Heart right ventricle (tissue), 16 donors: Measurements from ENCODE around the gene FAM83D. TPM values are rescaled to one million over a fixed set of nuclear protein-coding genes. Genes with fewer than 3 reads are reported as not detected.
"Not testable (repeated sequence)": the region's sequence is repeated elsewhere in the genome, so short reads cannot be mapped to it uniquely, and the experiment has no call there.

Source experiments
- ATAC-seq, 8 donors: fragments of 200-7000 bp; cut with Tn5 transposase; one replicate each; pipeline ENCODE4 v1.9.1; 2020; ENCODE audit warnings: mild to moderate bottlenecking in 8 of 8, moderate library complexity in 8 of 8, moderate number of reproducible peaks in 1 of 8
- DNase-seq, 2 donors: peaks; one replicate each; pipeline ENCODE4 v3.0.0-alpha.2; 2020
- H3K27ac ChIP-seq, 10 donors: fragments of 200-600 bp; sonication (generic) in 2 of 10; one replicate each; pipeline versions ENCODE4 v1.5.0 to v1.8.0; 2020 to 2022; ENCODE audit warnings: mild to moderate bottlenecking in 3 of 10
- H3K27me3 ChIP-seq, 7 donors: fragments of 200-600 bp; one replicate each; pipeline ENCODE4 v1.8.0; 2021 to 2022; ENCODE audit warnings: mild to moderate bottlenecking in 2 of 7
- H3K36me3 ChIP-seq, 9 donors: fragments of 200-600 bp; sonication (generic) in 1 of 9; one replicate each; pipeline versions ENCODE4 v1.5.0 to v1.8.0; 2020 to 2022; ENCODE audit warnings: mild to moderate bottlenecking in 2 of 9
- H3K4me1 ChIP-seq, 9 donors: fragments of 200-600 bp; sonication (generic) in 1 of 9; one replicate each; pipeline versions ENCODE4 v1.5.0 to v1.8.0; 2020 to 2022; ENCODE audit warnings: mild to moderate bottlenecking in 4 of 9
- H3K4me3 ChIP-seq, 10 donors: fragments of 200-600 bp; sonication (generic) in 2 of 10; one replicate each; pipeline versions ENCODE4 v1.5.0 to v1.8.0; 2020 to 2022; ENCODE audit warnings: mild to moderate bottlenecking in 7 of 10, moderate library complexity in 2 of 10
- H3K9me3 ChIP-seq, 11 donors: fragments of 200-600 bp in 10 of 11; sonication (generic) in 2 of 11; one replicate each; pipeline versions ENCODE4 v1.5.0 to v1.8.0; 2013 to 2022; ENCODE audit warnings: mild to moderate bottlenecking in 2 of 11, control low read depth in 1 of 11, moderate library complexity in 1 of 11
- WGBS, 2 donors: extraction: QIAGEN DNeasy Blood & Tissue Kit; methylation state at CpG; one replicate each; pipeline ENCODE4 v1.1.7; 2013; ENCODE audit warnings: inconsistent platforms in 1 of 2; 5-methylcytosine and 5-hydroxymethylcytosine counted together
- intact Hi-C, 10 donors: fragments of 100-400 bp; cut with DNase I; formaldehyde crosslinking; loops; one replicate each; pipeline versions ENCODE4 v1.11.1 to v1.14.2; 2022
- polyA plus RNA-seq, 2 donors: library from polyadenylated mRNA; stranded (reverse); fragments of 200-250 nt; gene quantifications; one replicate each; pipeline ENCODE4 v1.2.3, GENCODE V29; 2013
- total RNA-seq, 10 donors: library from RNA; stranded (reverse); fragmentation: NEBNext Ultra II Directional in 3 of 10; extraction: Animal tissue kit (Norgen Biotek cat#: 25700) in 3 of 10; gene quantifications; one replicate each; pipeline versions ENCODE4 v1.2.1 to v1.2.4, GENCODE V29; 2021 to 2023
- TF ChIP-seq, protein P1 (sequence below), 9 donors: fragments of 200-600 bp; sonication (generic) in 2 of 9; IDR thresholded peaks; one replicate each; pipeline versions ENCODE4 v1.5.0 to v1.8.0; 2021 to 2022; ENCODE audit warnings: antibody characterized with exemption in 9 of 9, mild to moderate bottlenecking in 5 of 9, moderate library complexity in 1 of 9
- donor health status: Arrhythmogenic right ventricular cardiomyopathy.
- donor health status: ischemic (EF 13 %, LVEDD 7.1; RV severe dilation, severe dysfunction).
- donor health status: healthy with polysubstance abuse.
- donor health status: DM: no; HTN: yes; CAD: no.
- donor health status: DM: no; HTN: no; CAD: no.
- donor health status: ischemic (EF 25% LVEDD 6.9; RV normal size, moderate dysfunction).
- donor health status: ischemic (EF 25% LVEDD 5.7; RV mildly dilated, moderate dysfunction).
- donor health status: healthy.
- donor health status: DM: yes; HTN: yes; CAD: no.
- donor health status: Ischemic cardiomyopathy.
- donor health status: ischemic (EF 35%, LVEDD 5.7; RV mildly dilated, moderate dysfunction).
- donor health status: nonischemic (EF 11% LVEDD 7.7; RV severe dilation, severe dysfunction).
- donor health status: DM: yes; HTN: yes; CAD: no.
- donor health status: PGD.
- donor health status: ischemic (EF 29% LVEDD 5.4; RV normal size, mild dysfunction).
- donor health status: nonischemic (EF 23%, LVEDD 6.1; RV moderate dilation, normal function).

The FAM83D gene
- total and polyA plus RNA-seq, 12 donors: 0.12 to 2.8 (median 0.46) TPM

DNA sequence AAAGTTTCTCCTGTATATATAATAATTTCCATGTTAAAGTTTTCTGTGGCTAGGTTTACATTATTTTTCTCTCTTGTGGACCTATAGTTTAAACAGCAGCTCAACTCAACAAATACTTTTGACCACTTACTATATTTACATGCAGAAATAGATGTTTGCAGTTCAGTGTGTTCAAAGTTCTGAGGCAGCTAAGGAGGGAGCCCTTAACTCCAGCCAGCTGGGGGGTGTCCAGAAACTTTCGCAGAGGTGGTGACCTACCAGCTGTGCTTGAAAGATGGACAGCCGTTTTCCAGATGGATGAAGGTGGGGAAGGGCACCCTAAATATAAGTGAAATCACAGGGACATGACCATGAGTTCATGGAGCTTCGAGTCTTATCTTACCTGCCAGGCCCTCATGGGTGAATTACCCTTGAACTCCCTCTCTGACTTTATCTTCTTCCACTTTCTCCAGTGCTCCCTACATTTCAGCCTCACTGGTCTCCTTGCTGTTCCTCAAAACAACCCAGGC lies 69.4 kb downstream of the FAM83D start:
- Histone ChIP-seq H3K4me3 (no peak overlapping the region), H3K4me1 (no peaks in the 10 kb centered on the region), H3K9me3 (no peaks in the 10 kb centered on the region), H3K27me3 (no peaks in the 10 kb centered on the region), H3K27ac (no peak overlapping the region), H3K36me3 (peaks cover 0 to 97% (median 43%) of the 10 kb centered on the region in 9 donors)
- TF ChIP-seq, protein P1, sequence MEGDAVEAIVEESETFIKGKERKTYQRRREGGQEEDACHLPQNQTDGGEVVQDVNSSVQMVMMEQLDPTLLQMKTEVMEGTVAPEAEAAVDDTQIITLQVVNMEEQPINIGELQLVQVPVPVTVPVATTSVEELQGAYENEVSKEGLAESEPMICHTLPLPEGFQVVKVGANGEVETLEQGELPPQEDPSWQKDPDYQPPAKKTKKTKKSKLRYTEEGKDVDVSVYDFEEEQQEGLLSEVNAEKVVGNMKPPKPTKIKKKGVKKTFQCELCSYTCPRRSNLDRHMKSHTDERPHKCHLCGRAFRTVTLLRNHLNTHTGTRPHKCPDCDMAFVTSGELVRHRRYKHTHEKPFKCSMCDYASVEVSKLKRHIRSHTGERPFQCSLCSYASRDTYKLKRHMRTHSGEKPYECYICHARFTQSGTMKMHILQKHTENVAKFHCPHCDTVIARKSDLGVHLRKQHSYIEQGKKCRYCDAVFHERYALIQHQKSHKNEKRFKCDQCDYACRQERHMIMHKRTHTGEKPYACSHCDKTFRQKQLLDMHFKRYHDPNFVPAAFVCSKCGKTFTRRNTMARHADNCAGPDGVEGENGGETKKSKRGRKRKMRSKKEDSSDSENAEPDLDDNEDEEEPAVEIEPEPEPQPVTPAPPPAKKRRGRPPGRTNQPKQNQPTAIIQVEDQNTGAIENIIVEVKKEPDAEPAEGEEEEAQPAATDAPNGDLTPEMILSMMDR (IDR thresholded peaks at IDR 0.05): no peak
- intact Hi-C loops: no loop called here
- 63 to 85% methylated on average over 3 of the region's 3 CpGs for WGBS, 2 donors
- peak in 1 of 8 donors; percentile 63 for ATAC-seq
- DNase-seq: peak in 1 of 2 donors; percentile 12

DNA sequence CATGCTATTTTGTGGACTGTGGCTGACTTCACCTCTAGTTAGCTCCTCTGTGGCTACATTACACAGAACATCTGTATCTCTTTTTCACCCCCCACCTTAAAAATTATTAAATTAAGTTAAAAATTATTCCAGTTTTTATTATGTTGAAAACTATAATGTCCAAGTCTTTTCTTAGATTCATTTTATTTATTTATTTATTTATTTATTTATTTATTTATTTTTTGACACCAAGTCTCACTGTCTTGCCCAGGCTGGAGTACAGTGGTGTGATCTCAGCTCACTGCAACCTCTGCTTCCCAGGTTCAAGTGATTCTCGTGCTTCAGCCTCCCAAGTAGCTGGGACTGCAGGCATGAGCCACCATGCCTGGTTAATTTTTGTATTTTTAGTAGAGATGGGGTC lies 70.6 kb downstream of the FAM83D start:
- H3K27me3 ChIP-seq, DNase-seq, H3K9me3 ChIP-seq, H3K4me1 ChIP-seq, H3K27ac ChIP-seq, H3K4me3 ChIP-seq, intact Hi-C loops, ATAC-seq: not testable (repeated sequence)
- WGBS, 2 donors: 95 to 100% methylated on average over 1 of the region's 1 CpG
- peaks cover 0 to 97% (median 35%) of the 10 kb centered on the region in 9 donors for H3K36me3 ChIP-seq

DNA sequence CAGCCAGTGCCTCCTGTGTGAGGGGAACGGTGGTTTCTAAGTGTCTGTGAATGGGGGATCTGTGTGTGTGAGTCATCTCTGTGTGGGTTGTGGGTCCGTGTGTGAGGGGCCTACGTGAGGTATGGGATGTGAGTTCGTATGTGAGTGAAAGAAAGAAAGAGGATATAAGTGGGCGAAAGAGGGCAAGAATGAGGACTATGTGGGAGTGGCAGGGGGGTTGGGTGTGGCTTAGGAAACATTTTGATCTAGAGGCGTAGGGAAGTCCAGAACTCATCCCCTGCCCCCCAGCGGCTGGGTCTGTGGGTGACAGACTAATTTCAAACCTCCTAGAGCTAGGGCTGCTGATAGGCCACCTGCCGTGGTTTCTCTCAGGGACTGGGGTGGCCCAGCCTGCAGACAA lies 71.4 kb downstream of the FAM83D start:
- no peaks in the 10 kb centered on the region for H3K9me3 ChIP-seq
- WGBS, 2 donors: 90 to 95% methylated on average over 8 of the region's 8 CpGs
- H3K27ac ChIP-seq: no peak overlapping the region
- ATAC-seq (no peak), DNase-seq (no peak)
- no peak overlapping the region for H3K4me3 ChIP-seq
- peaks cover 0 to 97% (median 36%) of the 10 kb centered on the region in 9 donors for H3K36me3 ChIP-seq
- TF ChIP-seq, protein P1 (IDR thresholded peaks at IDR 0.05): no peak
- intact Hi-C loops: no loop called here
- no peaks in the 10 kb centered on the region for H3K4me1 ChIP-seq
- H3K27me3 ChIP-seq: no peaks in the 10 kb centered on the region

DNA sequence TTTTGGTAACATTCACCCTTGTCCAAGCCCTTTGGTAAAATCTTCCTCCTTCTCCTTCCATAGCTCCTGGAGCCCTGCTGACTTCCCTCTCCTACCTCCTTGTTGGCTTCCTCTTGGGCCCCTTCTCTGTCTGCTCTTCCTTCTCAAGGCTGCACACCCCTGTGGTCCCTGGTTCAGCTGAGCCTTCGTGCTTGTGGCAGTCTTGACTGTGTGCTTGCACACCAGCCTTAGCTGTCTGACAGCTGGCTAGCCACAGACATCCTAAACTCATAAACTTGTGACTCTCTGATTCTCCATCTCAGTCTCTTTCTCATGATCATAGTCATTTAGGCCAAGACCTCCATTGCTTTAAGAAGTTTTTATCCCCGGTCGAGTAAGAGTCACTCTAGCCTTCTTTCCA lies 73.0 kb downstream of the FAM83D start:
- intact Hi-C loops: no loop called here
- TF ChIP-seq, protein P1 (IDR thresholded peaks at IDR 0.05): no peak
- ATAC-seq: no peak
- H3K27ac ChIP-seq: no peak overlapping the region
- 93 to 94% methylated on average over 3 of the region's 3 CpGs for WGBS, 2 donors
- no peak for DNase-seq
- H3K9me3 ChIP-seq: no peaks in the 10 kb centered on the region
- no peak overlapping the region for H3K4me3 ChIP-seq
- peaks cover 0 to 97% (median 49%) of the 10 kb centered on the region in 9 donors for H3K36me3 ChIP-seq
- no peaks in the 10 kb centered on the region for H3K4me1 ChIP-seq
- H3K27me3 ChIP-seq: no peaks in the 10 kb centered on the region
